ENCODE measurements around the gene PID1. TPM values are rescaled to one million over a fixed set of nuclear protein-coding genes. Genes with fewer than 3 reads are reported as not detected.

Gene PID1, protein sequence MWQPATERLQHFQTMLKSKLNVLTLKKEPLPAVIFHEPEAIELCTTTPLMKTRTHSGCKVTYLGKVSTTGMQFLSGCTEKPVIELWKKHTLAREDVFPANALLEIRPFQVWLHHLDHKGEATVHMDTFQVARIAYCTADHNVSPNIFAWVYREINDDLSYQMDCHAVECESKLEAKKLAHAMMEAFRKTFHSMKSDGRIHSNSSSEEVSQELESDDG
- 10 to 100 TPM; 11.2 to 51.2 (median 32.7) TPM for total RNA-seq
- 10 to 100 TPM; 10.2 to 41.1 (median 38.0) TPM for polyA plus RNA-seq
- long read RNA-seq, donor 1, partial matches to known transcripts, result 0 of 2 reads
- long read RNA-seq, donor 1, other reads (novel, unspliced or antisense), result 0 of 2 reads
- long read RNA-seq, donor 2, partial matches to known transcripts, result 0 of 4 reads
- long read RNA-seq, donor 2, other reads (novel, unspliced or antisense), result 0 of 4 reads
- long read RNA-seq, donor 3, partial matches to known transcripts, result 0 of 3 reads
- long read RNA-seq, donor 3, other reads (novel, unspliced or antisense), result 0 of 3 reads
- long read RNA-seq, donor 4, partial matches to known transcripts, result 0 of 2 reads
- long read RNA-seq, donor 4, other reads (novel, unspliced or antisense), result 0 of 2 reads
- long read RNA-seq, donor 5, transcript PID1-203 (3 exons, 2,533 nt), result major isoform, 21 of 21 reads
- long read RNA-seq, donor 5, partial matches to known transcripts, result 0 of 21 reads
- long read RNA-seq, donor 5, other reads (novel, unspliced or antisense), result 0 of 21 reads
- long read RNA-seq, donor 6, result 0 reads
- long read RNA-seq, donor 7, transcript PID1-203 (3 exons, 2,533 nt), result major isoform, 8 of 8 reads
- long read RNA-seq, donor 7, partial matches to known transcripts, result 0 of 8 reads
- long read RNA-seq, donor 7, other reads (novel, unspliced or antisense), result 0 of 8 reads
- long read RNA-seq, donor 8, partial matches to known transcripts, result 0 of 3 reads
- long read RNA-seq, donor 8, other reads (novel, unspliced or antisense), result 0 of 3 reads
- long read RNA-seq, donor 9, transcript PID1-203 (3 exons, 2,533 nt), result major isoform, 7 of 7 reads
- long read RNA-seq, donor 9, partial matches to known transcripts, result 0 of 7 reads
- long read RNA-seq, donor 9, other reads (novel, unspliced or antisense), result 0 of 7 reads
- long read RNA-seq, donor 10, partial matches to known transcripts, result 0 of 1 reads
- long read RNA-seq, donor 10, other reads (novel, unspliced or antisense), result 0 of 1 reads

DNA sequence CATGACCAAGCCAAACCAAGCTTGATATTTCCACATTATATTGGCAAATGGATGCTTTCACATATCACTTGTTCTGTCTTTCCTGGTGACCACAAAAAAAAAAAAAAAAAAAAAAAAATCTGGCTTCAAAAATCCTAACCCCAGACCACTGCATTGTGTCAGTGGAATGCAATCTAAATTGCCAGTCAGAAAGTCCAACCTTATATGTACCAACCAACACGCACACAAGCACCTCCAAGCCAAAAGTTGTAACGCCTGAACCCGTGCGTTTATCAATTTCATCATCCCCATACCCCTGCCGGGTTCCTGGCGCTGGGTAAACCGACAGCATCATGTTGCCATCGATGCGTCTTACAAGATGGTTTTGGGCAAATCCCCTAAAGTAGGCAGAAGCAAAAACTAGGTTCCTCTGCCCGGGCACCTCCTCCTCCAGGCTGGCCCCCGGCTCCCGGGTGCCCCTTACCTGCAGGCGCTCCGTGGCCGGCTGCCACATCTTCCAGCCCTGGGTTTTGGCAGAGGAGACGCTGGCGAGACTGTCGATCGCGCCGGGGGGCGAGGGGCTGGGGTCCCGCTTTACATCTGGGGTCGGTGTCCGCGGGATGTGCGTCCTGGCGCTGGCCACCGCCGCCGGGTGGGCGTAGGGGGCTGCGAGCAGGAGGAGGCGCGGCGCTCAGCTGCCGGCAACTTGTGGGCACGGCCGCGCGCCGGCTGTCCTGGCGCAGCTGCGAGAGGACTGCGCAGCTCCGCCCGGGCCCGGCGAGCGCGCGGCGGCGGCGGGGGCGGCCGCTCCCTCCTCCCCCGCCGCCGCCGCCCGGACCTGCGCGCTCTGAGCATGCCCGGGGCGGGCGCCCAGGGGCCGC, at the start of gene PID1:
PID1 (minus strand) TSS at position 737 of the 860 bp plus-strand sequence; CDS start at position 493, 244 bp downstream.
- H3K4me3 ChIP-seq, result peak within 1 kb of the TSS; percentile 67 to 77 (median 72)
- WGBS, 5 donors, result 2 to 9% (median 3%) methylated on average over 12 to 68 of the region's 68 CpGs
- peaks cover 9 to 51% (median 19%) of the 10 kb centered on the region in 4 donors for H3K4me1 ChIP-seq
- H3K27me3 ChIP-seq, result peaks cover 0 to 24% (median 0%) of the 10 kb centered on the region in 3 donors
- peak in 1 of 2 donors; percentile 85 for DNase-seq
- intact Hi-C loops (cut with DNase I; ENCODE audit: low total_unique reads), result no loop called here
- H3K36me3 ChIP-seq, result no peaks in the 10 kb centered on the region
- H3K9me3 ChIP-seq, result no peaks in the 10 kb centered on the region
- peak in 2 of 3 donors; percentile 42 for TF ChIP-seq POLR2AphosphoS5 (IDR thresholded peaks at IDR 0.05)
- no peak for TF ChIP-seq EP300 (IDR thresholded peaks at IDR 0.05)
- peak within 1 kb of the TSS; percentile 76 to 86 (median 81) for H3K27ac ChIP-seq

DNA sequence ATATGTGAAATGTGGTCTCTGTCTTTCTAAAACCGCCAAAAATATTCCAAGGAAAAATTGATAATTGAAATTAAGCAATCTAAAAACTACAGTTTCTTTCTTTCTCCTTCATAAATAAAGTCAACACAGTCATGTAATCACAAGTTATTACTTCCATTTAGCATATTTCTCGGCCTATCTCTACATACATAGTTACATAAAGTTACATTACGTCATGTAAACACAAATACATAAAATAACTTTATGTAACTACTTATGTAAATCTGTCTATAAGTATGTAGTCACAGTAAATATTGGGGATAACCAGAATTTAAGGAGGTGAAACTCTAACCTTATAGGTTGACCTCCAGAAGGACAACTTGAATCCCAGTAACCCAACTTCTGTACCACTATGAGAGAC, 48.5 kb upstream of the PID1 start:
- intact Hi-C loops (cut with DNase I; ENCODE audit: low total_unique reads), result no loop called here
- no peaks in the 10 kb centered on the region for H3K9me3 ChIP-seq
- H3K27me3 ChIP-seq, result no peaks in the 10 kb centered on the region
- no peak overlapping the region for H3K27ac ChIP-seq
- H3K4me3 ChIP-seq, result no peak overlapping the region
- no peaks in the 10 kb centered on the region for H3K36me3 ChIP-seq
- WGBS, 5 donors, result 86 to 89% (median 87%) methylated on average over 3 of the region's 3 CpGs
- no peaks in the 10 kb centered on the region for H3K4me1 ChIP-seq
- TF ChIP-seq, protein P1, sequence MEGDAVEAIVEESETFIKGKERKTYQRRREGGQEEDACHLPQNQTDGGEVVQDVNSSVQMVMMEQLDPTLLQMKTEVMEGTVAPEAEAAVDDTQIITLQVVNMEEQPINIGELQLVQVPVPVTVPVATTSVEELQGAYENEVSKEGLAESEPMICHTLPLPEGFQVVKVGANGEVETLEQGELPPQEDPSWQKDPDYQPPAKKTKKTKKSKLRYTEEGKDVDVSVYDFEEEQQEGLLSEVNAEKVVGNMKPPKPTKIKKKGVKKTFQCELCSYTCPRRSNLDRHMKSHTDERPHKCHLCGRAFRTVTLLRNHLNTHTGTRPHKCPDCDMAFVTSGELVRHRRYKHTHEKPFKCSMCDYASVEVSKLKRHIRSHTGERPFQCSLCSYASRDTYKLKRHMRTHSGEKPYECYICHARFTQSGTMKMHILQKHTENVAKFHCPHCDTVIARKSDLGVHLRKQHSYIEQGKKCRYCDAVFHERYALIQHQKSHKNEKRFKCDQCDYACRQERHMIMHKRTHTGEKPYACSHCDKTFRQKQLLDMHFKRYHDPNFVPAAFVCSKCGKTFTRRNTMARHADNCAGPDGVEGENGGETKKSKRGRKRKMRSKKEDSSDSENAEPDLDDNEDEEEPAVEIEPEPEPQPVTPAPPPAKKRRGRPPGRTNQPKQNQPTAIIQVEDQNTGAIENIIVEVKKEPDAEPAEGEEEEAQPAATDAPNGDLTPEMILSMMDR (IDR thresholded peaks at IDR 0.05), result no peak
- TF ChIP-seq POLR2AphosphoS5 (IDR thresholded peaks at IDR 0.05), result no peak
- no peak for DNase-seq

DNA sequence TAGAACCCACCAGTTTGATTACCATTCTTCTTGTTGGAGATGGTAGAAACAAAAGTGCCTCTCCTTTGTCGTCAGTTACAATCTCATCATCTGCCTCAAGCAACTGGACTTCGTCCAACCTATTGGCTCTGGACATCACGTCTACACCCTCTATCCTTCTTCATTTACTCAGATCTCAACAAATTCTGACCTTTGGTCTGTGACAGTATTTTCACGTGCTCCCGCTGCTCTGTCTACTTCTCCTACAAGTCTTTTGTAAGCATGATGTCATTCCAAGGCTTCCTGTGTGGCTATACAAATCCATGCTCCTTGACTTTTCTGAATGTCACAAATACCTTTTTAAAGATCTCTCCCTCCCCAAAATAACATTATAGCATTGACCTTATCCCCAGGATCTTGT, 43.0 kb upstream of the PID1 start:
- WGBS, 5 donors, result 72 to 83% (median 78%) methylated on average over 5 of the region's 5 CpGs
- intact Hi-C loops (cut with DNase I; ENCODE audit: low total_unique reads), result no loop called here
- DNase-seq, result no peak
- TF ChIP-seq EP300 (IDR thresholded peaks at IDR 0.05) (no peak), POLR2A (IDR thresholded peaks at IDR 0.05) (no peak), POLR2AphosphoS5 (IDR thresholded peaks at IDR 0.05) (no peak)
- TF ChIP-seq, protein P1 (IDR thresholded peaks at IDR 0.05), result no peak
- H3K4me3 ChIP-seq, result no peak overlapping the region
- H3K36me3 ChIP-seq, result no peaks in the 10 kb centered on the region
- no peaks in the 10 kb centered on the region for H3K27me3 ChIP-seq
- H3K9me3 ChIP-seq, result peaks cover 0 to 5% (median 0%) of the 10 kb centered on the region in 4 donors
- H3K4me1 ChIP-seq, result no peaks in the 10 kb centered on the region
- no peak overlapping the region for H3K27ac ChIP-seq

DNA sequence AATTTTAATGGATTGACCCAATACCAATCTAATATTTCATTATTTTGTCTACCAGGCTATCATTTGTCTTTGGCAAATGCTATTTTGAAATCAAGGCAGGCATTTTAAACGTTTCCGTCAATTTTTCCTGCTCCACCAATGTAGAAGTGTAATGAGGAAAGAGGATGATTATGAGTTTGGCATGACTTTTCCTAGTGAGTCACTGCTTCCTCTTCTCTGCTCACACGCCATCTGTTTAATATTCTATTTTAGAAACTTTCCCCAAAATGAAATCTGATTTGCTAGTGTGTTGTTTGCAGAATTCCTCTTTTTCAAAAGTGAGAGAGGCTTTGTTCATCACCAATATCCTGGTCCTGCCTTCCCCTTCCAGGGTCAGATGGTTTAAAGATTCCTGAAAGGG, 42.5 kb upstream of the PID1 start:
- Histone ChIP-seq H3K4me1 (no peaks in the 10 kb centered on the region), H3K4me3 (no peak overlapping the region), H3K9me3 (peaks cover 0 to 5% (median 0%) of the 10 kb centered on the region in 4 donors), H3K27me3 (no peaks in the 10 kb centered on the region), H3K27ac (peak overlapping the region in 1 of 5 donors; percentile 47), H3K36me3 (no peaks in the 10 kb centered on the region)
- no peak for TF ChIP-seq POLR2A (IDR thresholded peaks at IDR 0.05)
- 59 to 76% (median 71%) methylated on average over 3 of the region's 3 CpGs for WGBS, 5 donors
- intact Hi-C loops (cut with DNase I; ENCODE audit: low total_unique reads), result no loop called here
- DNase-seq, result peak in 1 of 2 donors; percentile 39
